Liver (tissue), 9 donors: Measurements from ENCODE around the gene PREX1. TPM values are rescaled to one million over a fixed set of nuclear protein-coding genes. Genes with fewer than 3 reads are reported as not detected.

Source experiments
- DNase-seq: peaks from one replicate; pipeline ENCODE4 v3.0.0-alpha.2; 2017; ENCODE audit warnings: low spot score
- H3K27ac ChIP-seq, 2 donors: one replicate each; pipeline ENCODE4 v1.7.0; 2013; ENCODE audit warnings: inconsistent platforms in 2 of 2, low read length in 2 of 2, control low read depth in 1 of 2, low read depth in 1 of 2, mild to moderate bottlenecking in 1 of 2
- H3K27me3 ChIP-seq, 4 donors: one replicate each; pipeline versions ENCODE4 v1.6.1 to v1.7.0; 2013; ENCODE audit warnings: low read length in 3 of 4, inconsistent platforms in 1 of 4, mild to moderate bottlenecking in 1 of 4, moderate library complexity in 1 of 4; ENCODE audit not compliant: control insufficient read depth in 4 of 4, insufficient read depth in 4 of 4
- H3K36me3 ChIP-seq, 4 donors: one replicate each; pipeline versions ENCODE4 v1.6.1 to v1.7.0; 2013; ENCODE audit warnings: low read length in 3 of 4, mild to moderate bottlenecking in 3 of 4, low read depth in 1 of 4, moderate library complexity in 1 of 4; ENCODE audit not compliant: control insufficient read depth in 4 of 4, insufficient read depth in 3 of 4
- H3K4me1 ChIP-seq, 4 donors: one replicate each; pipeline versions ENCODE4 v1.6.1 to v1.7.0; 2013; ENCODE audit warnings: low read length in 3 of 4, mild to moderate bottlenecking in 3 of 4, moderate library complexity in 1 of 4; ENCODE audit not compliant: control insufficient read depth in 4 of 4, insufficient read depth in 4 of 4
- H3K4me3 ChIP-seq, 3 donors: one replicate each; pipeline versions ENCODE4 v1.6.1 to v1.7.0; 2013; ENCODE audit warnings: low read length in 3 of 3, control low read depth in 1 of 3, low read depth in 1 of 3, mild to moderate bottlenecking in 1 of 3
- H3K9ac ChIP-seq, 2 donors: one replicate each; pipeline ENCODE4 v1.7.0; 2013; ENCODE audit warnings: low read length in 2 of 2, mild to moderate bottlenecking in 2 of 2, moderate library complexity in 2 of 2, control low read depth in 1 of 2, low read depth in 1 of 2
- H3K9me3 ChIP-seq, 4 donors: one replicate each; pipeline versions ENCODE4 v1.6.1 to v1.7.0; 2013; ENCODE audit warnings: low read length in 3 of 4; ENCODE audit not compliant: control insufficient read depth in 4 of 4
- EGR1 ChIP-seq, 2 donors: IDR thresholded peaks; 2 replicates each; pipeline ENCODE4 v1.6.1; 2016 to 2018; ENCODE audit warnings: antibody characterized with exemption in 2 of 2, low read depth in 2 of 2
- FOXA1 ChIP-seq: IDR thresholded peaks from 2 replicates; pipeline ENCODE4 v1.6.1; 2016; ENCODE audit warnings: antibody characterized with exemption
- FOXA2 ChIP-seq: IDR thresholded peaks from 2 replicates; pipeline ENCODE4 v1.6.1; 2016; ENCODE audit warnings: antibody characterized with exemption
- GABPA ChIP-seq, 2 donors: IDR thresholded peaks in 1 of 2; conservative IDR thresholded peaks in 1 of 2; 2 replicates each; pipeline ENCODE4 v1.6.1; 2016; ENCODE audit warnings: antibody characterized with exemption in 2 of 2, mild to moderate bottlenecking in 1 of 2, moderate library complexity in 1 of 2
- HNF4A ChIP-seq, 2 donors: conservative IDR thresholded peaks; 2 replicates each; pipeline ENCODE4 v1.6.1; 2016; ENCODE audit warnings: antibody characterized with exemption in 2 of 2, mild to moderate bottlenecking in 2 of 2
- HNF4G ChIP-seq: IDR thresholded peaks from 2 replicates; pipeline ENCODE4 v1.6.1; 2016; ENCODE audit warnings: antibody characterized with exemption
- JUND ChIP-seq, 2 donors: IDR thresholded peaks; 2 replicates each; pipeline ENCODE4 v1.6.1; 2016; ENCODE audit warnings: antibody characterized with exemption in 2 of 2
- NR2F2 ChIP-seq: IDR thresholded peaks from 2 replicates; pipeline ENCODE4 v1.6.1; 2016; ENCODE audit warnings: antibody characterized with exemption
- RAD21 ChIP-seq, 2 donors: IDR thresholded peaks; 2 replicates each; pipeline ENCODE4 v1.6.1; 2016; ENCODE audit warnings: antibody characterized with exemption in 2 of 2, mild to moderate bottlenecking in 2 of 2
- RXRA ChIP-seq, 2 donors: IDR thresholded peaks; 2 replicates each; pipeline ENCODE4 v1.6.1; 2017 to 2018; ENCODE audit warnings: antibody characterized with exemption in 2 of 2, mild to moderate bottlenecking in 1 of 2
- SP1 ChIP-seq: IDR thresholded peaks from 2 replicates; pipeline ENCODE4 v1.6.1; 2018; ENCODE audit warnings: antibody characterized with exemption, mild to moderate bottlenecking
- TAF1 ChIP-seq: conservative IDR thresholded peaks from 2 replicates; pipeline ENCODE4 v1.6.1; 2016; ENCODE audit warnings: antibody characterized with exemption, mild to moderate bottlenecking
- YY1 ChIP-seq: IDR thresholded peaks from 2 replicates; pipeline ENCODE4 v1.6.1; 2016; ENCODE audit warnings: antibody characterized with exemption, mild to moderate bottlenecking
- WGBS: extraction: QIAGEN DNeasy Blood & Tissue Kit; methylation state at CpG from one replicate; pipeline ENCODE4 v1.1.7; 2013; 5-methylcytosine and 5-hydroxymethylcytosine counted together
- polyA plus RNA-seq, 2 donors: library from polyadenylated mRNA; stranded (reverse) in 1 of 2; unstranded in 1 of 2; fragments of 200-250 nt in 1 of 2; fragments of >200 nt in 1 of 2; fragmentation: Nextera tagmentation in 1 of 2; extraction: Ambion mirVana in 1 of 2; gene quantifications; one replicate each; pipeline versions ENCODE4 v1.2.1 to v1.2.3, GENCODE V29; 2013 to 2015
- total RNA-seq, 2 donors: library from RNA; depleted of rRNA; stranded (reverse); fragments of >200 nt; gene quantifications; one replicate each; pipeline ENCODE4 v1.2.3, GENCODE V29; 2014
- TF ChIP-seq, protein P1 (sequence below): IDR thresholded peaks from 2 replicates; pipeline ENCODE4 v1.6.1; 2016; ENCODE audit warnings: antibody characterized with exemption
- TF ChIP-seq, protein P2 (sequence below): IDR thresholded peaks from 2 replicates; pipeline ENCODE4 v1.6.1; 2016; ENCODE audit warnings: antibody characterized with exemption, mild to moderate bottlenecking
- TF ChIP-seq, protein P3 (sequence below): IDR thresholded peaks from 2 replicates; pipeline ENCODE4 v1.6.1; 2016; ENCODE audit warnings: antibody characterized with exemption
- TF ChIP-seq, protein P4 (sequence below): IDR thresholded peaks from 2 replicates; pipeline ENCODE4 v1.6.1; 2016; ENCODE audit warnings: antibody characterized with exemption
- TF ChIP-seq, protein P5 (sequence below): fragments of 150-350 bp; IDR thresholded peaks from 2 replicates; pipeline ENCODE4 v1.5.1; 2017; ENCODE audit warnings: improper control_type of control experiment, low read depth, low read length; ENCODE audit not compliant: missing input control
- donor health status: healthy.
- donor health status: healthy.
- donor health status: healthy.
- donor health status: healthy.
- donor health status: healthy.

PREX1 gene
- total and polyA plus RNA-seq, 4 donors = 2.2 to 18.0 (median 10.8) TPM

DNA sequence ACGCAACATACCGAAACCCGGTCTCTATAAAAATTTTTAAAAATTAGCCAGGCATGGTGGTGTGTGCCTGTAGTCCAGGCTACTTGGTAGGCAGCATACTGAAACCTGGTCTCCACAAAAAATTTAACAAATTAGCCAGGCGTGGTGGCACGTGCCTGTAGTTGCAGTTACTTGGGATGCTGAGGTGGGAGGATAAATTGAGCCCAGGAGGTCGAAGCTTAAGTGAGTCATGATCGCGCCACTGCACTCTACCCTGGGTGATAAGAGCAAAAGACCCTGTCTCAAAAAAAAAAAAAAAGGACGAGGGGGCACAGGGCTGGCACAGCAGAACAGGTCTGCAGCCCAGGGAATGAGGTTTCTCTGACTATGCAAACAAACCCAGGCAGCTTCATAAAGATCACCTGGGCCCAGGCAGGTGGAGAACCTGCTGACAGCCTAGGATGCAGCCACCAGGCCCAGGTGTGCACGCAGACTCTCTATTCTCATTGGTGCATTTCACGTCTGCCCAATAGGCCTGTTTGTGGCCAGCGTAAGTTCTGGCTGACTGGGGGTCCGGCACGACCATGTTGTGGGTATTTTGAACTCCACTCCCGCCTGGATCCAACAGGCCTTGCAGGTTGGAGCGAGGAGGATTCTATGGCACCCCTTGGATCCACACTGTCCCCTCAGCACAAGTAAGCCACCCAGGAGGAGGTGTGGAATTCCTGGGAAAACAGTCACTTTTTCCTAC lies 204.5 kb downstream of the PREX1 start:
- TF ChIP-seq JUND (IDR thresholded peaks at IDR 0.05) (no peak), HNF4A (conservative IDR thresholded peaks at IDR 0.05) (no peak), RXRA (IDR thresholded peaks at IDR 0.05) (no peak), GABPA (IDR thresholded peaks at IDR 0.05 in 1 of 2, conservative IDR thresholded peaks at IDR 0.05 in 1 of 2) (no peak), FOXA1 (no peak), EGR1 (IDR thresholded peaks at IDR 0.05; ENCODE audit: low read depth in 2 of 2) (no peak), TAF1 (no peak), SP1 (no peak), YY1 (no peak), HNF4G (no peak), FOXA2 (no peak), RAD21 (IDR thresholded peaks at IDR 0.05) (no peak), NR2F2 (no peak)
- TF ChIP-seq, protein P1, sequence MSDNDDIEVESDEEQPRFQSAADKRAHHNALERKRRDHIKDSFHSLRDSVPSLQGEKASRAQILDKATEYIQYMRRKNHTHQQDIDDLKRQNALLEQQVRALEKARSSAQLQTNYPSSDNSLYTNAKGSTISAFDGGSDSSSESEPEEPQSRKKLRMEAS = no peak
- TF ChIP-seq, protein P2, sequence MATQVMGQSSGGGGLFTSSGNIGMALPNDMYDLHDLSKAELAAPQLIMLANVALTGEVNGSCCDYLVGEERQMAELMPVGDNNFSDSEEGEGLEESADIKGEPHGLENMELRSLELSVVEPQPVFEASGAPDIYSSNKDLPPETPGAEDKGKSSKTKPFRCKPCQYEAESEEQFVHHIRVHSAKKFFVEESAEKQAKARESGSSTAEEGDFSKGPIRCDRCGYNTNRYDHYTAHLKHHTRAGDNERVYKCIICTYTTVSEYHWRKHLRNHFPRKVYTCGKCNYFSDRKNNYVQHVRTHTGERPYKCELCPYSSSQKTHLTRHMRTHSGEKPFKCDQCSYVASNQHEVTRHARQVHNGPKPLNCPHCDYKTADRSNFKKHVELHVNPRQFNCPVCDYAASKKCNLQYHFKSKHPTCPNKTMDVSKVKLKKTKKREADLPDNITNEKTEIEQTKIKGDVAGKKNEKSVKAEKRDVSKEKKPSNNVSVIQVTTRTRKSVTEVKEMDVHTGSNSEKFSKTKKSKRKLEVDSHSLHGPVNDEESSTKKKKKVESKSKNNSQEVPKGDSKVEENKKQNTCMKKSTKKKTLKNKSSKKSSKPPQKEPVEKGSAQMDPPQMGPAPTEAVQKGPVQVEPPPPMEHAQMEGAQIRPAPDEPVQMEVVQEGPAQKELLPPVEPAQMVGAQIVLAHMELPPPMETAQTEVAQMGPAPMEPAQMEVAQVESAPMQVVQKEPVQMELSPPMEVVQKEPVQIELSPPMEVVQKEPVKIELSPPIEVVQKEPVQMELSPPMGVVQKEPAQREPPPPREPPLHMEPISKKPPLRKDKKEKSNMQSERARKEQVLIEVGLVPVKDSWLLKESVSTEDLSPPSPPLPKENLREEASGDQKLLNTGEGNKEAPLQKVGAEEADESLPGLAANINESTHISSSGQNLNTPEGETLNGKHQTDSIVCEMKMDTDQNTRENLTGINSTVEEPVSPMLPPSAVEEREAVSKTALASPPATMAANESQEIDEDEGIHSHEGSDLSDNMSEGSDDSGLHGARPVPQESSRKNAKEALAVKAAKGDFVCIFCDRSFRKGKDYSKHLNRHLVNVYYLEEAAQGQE = no peak
- TF ChIP-seq, protein P3, sequence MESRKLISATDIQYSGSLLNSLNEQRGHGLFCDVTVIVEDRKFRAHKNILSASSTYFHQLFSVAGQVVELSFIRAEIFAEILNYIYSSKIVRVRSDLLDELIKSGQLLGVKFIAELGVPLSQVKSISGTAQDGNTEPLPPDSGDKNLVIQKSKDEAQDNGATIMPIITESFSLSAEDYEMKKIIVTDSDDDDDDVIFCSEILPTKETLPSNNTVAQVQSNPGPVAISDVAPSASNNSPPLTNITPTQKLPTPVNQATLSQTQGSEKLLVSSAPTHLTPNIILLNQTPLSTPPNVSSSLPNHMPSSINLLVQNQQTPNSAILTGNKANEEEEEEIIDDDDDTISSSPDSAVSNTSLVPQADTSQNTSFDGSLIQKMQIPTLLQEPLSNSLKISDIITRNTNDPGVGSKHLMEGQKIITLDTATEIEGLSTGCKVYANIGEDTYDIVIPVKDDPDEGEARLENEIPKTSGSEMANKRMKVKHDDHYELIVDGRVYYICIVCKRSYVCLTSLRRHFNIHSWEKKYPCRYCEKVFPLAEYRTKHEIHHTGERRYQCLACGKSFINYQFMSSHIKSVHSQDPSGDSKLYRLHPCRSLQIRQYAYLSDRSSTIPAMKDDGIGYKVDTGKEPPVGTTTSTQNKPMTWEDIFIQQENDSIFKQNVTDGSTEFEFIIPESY = no peak
- TF ChIP-seq, protein P4, sequence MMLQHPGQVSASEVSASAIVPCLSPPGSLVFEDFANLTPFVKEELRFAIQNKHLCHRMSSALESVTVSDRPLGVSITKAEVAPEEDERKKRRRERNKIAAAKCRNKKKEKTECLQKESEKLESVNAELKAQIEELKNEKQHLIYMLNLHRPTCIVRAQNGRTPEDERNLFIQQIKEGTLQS = no peak
- peaks cover 0 to 3% (median 0%) of the 10 kb centered on the region in 4 donors for H3K36me3 ChIP-seq
- no peak overlapping the region for H3K9ac ChIP-seq
- no peaks in the 10 kb centered on the region for H3K9me3 ChIP-seq
- H3K27ac ChIP-seq = no peak overlapping the region
- 94% methylated on average over 16 of the region's 16 CpGs for WGBS
- H3K27me3 ChIP-seq = no peaks in the 10 kb centered on the region
- H3K4me1 ChIP-seq = peaks cover 0 to 9% (median 3%) of the 10 kb centered on the region in 4 donors
- DNase-seq = no peak
- H3K4me3 ChIP-seq = no peak overlapping the region

DNA sequence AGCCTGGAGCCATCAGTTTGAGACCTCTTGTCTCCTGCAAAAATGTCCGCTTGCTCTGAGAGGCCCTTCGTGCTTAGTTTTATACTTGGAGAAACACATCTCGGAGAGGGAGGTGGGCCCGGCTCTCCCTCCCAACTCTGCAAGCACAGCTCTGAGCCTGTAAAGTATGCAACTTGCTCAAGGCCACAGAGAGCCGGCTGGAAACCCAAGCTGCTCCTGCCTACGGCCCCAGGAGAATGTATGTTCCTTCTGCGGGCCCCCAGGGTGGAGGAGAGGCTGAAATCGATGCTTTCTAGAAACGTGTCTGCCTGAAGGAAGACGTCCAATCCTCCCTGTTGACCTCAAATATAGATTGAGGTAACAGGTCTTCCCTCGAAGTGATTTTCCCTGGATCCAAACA lies 205.4 kb downstream of the PREX1 start:
- Histone ChIP-seq H3K4me3 (no peak overlapping the region), H3K36me3 (peaks cover 0 to 3% (median 0%) of the 10 kb centered on the region in 4 donors), H3K27ac (no peak overlapping the region), H3K9ac (no peak overlapping the region), H3K4me1 (peaks cover 0 to 9% (median 3%) of the 10 kb centered on the region in 4 donors), H3K27me3 (no peaks in the 10 kb centered on the region), H3K9me3 (no peaks in the 10 kb centered on the region)
- no peak for DNase-seq
- WGBS = 71% methylated on average over 11 of the region's 11 CpGs
- no peak for TF ChIP-seq RAD21 (IDR thresholded peaks at IDR 0.05)
- TF ChIP-seq, protein P5, sequence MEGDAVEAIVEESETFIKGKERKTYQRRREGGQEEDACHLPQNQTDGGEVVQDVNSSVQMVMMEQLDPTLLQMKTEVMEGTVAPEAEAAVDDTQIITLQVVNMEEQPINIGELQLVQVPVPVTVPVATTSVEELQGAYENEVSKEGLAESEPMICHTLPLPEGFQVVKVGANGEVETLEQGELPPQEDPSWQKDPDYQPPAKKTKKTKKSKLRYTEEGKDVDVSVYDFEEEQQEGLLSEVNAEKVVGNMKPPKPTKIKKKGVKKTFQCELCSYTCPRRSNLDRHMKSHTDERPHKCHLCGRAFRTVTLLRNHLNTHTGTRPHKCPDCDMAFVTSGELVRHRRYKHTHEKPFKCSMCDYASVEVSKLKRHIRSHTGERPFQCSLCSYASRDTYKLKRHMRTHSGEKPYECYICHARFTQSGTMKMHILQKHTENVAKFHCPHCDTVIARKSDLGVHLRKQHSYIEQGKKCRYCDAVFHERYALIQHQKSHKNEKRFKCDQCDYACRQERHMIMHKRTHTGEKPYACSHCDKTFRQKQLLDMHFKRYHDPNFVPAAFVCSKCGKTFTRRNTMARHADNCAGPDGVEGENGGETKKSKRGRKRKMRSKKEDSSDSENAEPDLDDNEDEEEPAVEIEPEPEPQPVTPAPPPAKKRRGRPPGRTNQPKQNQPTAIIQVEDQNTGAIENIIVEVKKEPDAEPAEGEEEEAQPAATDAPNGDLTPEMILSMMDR = no peak
- TF ChIP-seq NR2F2 = no peak
- no peak for TF ChIP-seq EGR1 (IDR thresholded peaks at IDR 0.05; ENCODE audit: low read depth in 2 of 2)
- no peak for TF ChIP-seq TAF1
- TF ChIP-seq JUND (IDR thresholded peaks at IDR 0.05) = no peak
- TF ChIP-seq, protein P1 = no peak
- no peak for TF ChIP-seq YY1
- no peak for TF ChIP-seq GABPA (IDR thresholded peaks at IDR 0.05 in 1 of 2, conservative IDR thresholded peaks at IDR 0.05 in 1 of 2)
- TF ChIP-seq FOXA2 = no peak
- TF ChIP-seq, protein P3 = no peak
